WERI-Rb-1 (cell line): ENCODE data around the gene SIAH1.
"Not testable (repeated sequence)": the region's sequence is repeated elsewhere in the genome, so short reads cannot be mapped to it uniquely, and the experiment has no call there.

Source experiments
- DNase-seq: peaks from one replicate; pipeline ENCODE4 v3.0.0-alpha.2; 2020
- H3K27ac ChIP-seq: fragments of 250-450 bp; sonication (Bioruptor Pico); 2 replicates; pipeline ENCODE4 v1.5.1; 2020; ENCODE audit warnings: mild to moderate bottlenecking, moderate library complexity
- H3K27me3 ChIP-seq: fragments of 250-450 bp; sonication (Bioruptor Pico); 2 replicates; pipeline ENCODE4 v1.5.1; 2021; ENCODE audit warnings: mild to moderate bottlenecking, low read depth, moderate library complexity; ENCODE audit not compliant: insufficient read depth, severe bottlenecking
- H3K36me3 ChIP-seq: fragments of 250-450 bp; sonication (Bioruptor Pico); 2 replicates; pipeline ENCODE4 v1.5.1; 2020; ENCODE audit warnings: mild to moderate bottlenecking, moderate library complexity
- H3K4me3 ChIP-seq: 2 replicates; pipeline ENCODE4 v1.5.1; 2011; ENCODE audit warnings: low read depth, mild to moderate bottlenecking, control low read depth, low read length
- H3K9me3 ChIP-seq: fragments of 250-450 bp; sonication (Bioruptor Pico); 2 replicates; pipeline ENCODE4 v1.5.1; 2021; ENCODE audit warnings: mild to moderate bottlenecking, moderate library complexity; ENCODE audit not compliant: severe bottlenecking
- TF ChIP-seq, protein P1 (sequence below): IDR thresholded peaks from 2 replicates; pipeline ENCODE4 v1.5.1; 2011; ENCODE audit warnings: low read depth, mild to moderate bottlenecking, control low read depth, inconsistent platforms, low read length

Gene SIAH1

DNA sequence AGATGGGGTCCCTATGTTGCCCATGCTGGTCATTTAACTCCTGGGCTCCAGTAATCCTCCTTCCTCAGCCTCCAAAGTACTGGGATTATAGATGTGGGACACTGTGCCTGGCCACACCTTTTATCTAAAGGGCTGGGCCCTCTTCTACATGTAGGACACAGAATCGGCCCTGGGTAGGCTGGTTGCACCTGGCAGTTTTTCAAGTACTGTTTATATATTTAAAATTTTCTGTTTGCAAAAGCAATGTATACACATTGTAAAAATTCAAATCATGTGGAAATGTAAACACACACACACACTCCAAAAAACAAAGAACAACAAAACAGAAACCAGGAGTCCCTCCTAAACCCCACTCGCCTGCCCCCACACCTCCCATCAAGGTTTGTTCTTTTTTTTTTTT is 28.1 kb upstream of the SIAH1 start:
- DNase-seq, result no peak
- Histone ChIP-seq H3K27me3 (no peaks in the 10 kb centered on the region), H3K4me3 (no peak overlapping the region), H3K27ac (no peak overlapping the region), H3K9me3 (no peaks in the 10 kb centered on the region), H3K36me3 (no peaks in the 10 kb centered on the region)
- TF ChIP-seq, protein P1, sequence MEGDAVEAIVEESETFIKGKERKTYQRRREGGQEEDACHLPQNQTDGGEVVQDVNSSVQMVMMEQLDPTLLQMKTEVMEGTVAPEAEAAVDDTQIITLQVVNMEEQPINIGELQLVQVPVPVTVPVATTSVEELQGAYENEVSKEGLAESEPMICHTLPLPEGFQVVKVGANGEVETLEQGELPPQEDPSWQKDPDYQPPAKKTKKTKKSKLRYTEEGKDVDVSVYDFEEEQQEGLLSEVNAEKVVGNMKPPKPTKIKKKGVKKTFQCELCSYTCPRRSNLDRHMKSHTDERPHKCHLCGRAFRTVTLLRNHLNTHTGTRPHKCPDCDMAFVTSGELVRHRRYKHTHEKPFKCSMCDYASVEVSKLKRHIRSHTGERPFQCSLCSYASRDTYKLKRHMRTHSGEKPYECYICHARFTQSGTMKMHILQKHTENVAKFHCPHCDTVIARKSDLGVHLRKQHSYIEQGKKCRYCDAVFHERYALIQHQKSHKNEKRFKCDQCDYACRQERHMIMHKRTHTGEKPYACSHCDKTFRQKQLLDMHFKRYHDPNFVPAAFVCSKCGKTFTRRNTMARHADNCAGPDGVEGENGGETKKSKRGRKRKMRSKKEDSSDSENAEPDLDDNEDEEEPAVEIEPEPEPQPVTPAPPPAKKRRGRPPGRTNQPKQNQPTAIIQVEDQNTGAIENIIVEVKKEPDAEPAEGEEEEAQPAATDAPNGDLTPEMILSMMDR, result no peak

DNA sequence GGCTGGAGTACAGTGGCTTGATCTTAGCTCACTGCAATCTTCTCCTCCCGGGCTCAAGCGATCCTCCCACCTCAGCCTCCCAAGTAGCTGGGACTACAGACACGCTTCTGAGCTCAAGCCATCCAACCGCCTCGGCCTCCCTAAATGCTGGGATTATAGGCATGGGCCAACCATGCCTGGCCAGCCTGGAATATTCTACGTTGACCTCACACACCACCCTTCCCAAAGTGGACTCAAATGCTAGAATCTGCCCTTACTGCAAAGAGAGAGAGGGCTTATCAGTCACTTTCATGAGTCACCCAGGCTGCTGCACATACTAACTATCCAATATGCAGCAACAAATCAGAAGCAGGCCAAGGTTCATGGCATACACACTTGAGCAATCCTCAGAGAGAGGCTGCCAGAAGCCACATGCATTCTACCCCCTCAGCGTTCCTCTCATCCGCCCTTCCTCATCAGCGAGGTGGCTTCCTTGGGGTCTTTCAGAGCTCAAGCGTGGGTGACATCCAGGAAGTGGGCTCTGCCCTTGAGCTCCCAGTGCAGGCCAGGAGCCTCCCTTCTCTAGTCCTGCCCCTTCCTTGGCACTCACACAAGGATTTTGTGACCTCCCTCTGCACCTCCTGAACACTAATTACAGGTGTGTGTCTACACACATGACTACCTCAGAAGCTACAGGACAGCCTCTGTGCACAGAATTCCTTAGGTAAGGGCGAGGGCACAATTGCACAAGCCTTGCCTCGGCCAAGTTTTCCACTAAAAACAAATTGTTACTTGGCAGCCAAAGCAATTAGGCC is 24.8 kb upstream of the SIAH1 start:
- H3K36me3 ChIP-seq, result no peaks in the 10 kb centered on the region
- TF ChIP-seq, protein P1, result no peak
- no peak for DNase-seq

DNA sequence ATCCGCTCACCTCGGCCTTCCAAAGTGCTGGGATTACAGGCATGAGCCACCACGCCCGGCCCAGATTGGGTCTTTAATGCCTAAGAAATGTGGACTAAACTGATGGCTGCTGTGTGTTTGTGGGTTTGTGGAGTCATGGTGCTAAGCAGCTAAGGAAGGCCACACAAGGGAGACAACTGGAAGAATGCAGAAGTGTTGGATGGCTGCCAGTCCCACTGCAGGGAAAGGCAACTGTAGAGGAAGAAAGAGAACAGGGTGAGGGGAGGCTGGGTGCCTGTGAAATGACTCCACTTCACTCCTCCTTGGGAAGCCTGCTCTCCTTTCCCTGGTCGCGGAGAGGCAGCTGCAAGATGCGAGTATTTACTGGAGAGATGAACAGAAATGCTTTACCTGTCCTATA is 23.5 kb upstream of the SIAH1 start:
- no peak for DNase-seq
- no peak overlapping the region for H3K27ac ChIP-seq
- H3K36me3 ChIP-seq, result no peaks in the 10 kb centered on the region
- TF ChIP-seq, protein P1, result no peak
- H3K4me3 ChIP-seq, result no peak overlapping the region
- no peaks in the 10 kb centered on the region for H3K9me3 ChIP-seq
- no peaks in the 10 kb centered on the region for H3K27me3 ChIP-seq

More for the DNA sequence above, 24.8 kb upstream of the SIAH1 start:
- Histone ChIP-seq H3K27ac (no peak overlapping the region), H3K27me3 (no peaks in the 10 kb centered on the region), H3K4me3 (no peak overlapping the region), H3K9me3 (no peaks in the 10 kb centered on the region)

DNA sequence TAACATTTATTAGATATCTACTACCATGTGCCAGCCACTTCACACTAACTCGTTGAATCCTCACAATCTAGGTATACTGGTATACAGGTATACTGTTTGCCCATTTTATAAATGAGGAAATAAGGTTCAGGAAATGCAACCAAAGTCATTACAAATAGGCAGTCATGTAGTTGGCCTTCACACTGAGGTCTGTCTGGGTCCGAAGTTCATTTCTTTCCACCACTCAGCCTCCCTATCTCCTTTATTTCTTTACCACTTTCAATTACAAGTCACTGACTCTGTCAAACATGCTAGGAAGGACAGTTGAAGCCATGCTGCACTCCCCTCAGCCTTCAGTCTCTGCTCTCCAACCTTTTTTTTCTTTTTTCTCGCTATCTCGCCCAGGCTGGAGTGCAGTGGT is 20.7 kb upstream of the SIAH1 start:
- DNase-seq, result no peak
- TF ChIP-seq, protein P1, result no peak
- Histone ChIP-seq H3K27ac (no peak overlapping the region), H3K9me3 (no peaks in the 10 kb centered on the region), H3K27me3 (no peaks in the 10 kb centered on the region), H3K4me3 (no peak overlapping the region), H3K36me3 (no peaks in the 10 kb centered on the region)

DNA sequence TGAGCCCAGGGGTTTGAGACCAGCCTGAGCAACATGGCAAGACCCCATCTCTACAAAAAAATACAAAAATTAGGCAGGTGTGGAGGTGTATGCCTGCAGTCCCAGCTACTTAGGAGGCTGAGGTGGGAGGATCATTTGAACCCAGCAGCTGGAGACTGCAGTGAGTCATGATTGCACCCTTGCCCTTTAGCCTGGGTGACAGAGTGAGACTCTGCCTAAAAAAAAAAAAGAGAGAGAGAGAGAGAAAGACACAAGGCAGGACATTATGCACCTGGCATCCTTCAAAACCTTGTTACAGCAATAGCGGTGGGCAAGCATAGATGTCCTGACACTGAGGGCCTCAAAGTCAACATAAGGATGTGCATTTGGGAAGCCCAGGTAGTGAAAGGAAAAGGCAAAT is 19.9 kb upstream of the SIAH1 start:
- Histone ChIP-seq H3K27me3 (no peaks in the 10 kb centered on the region), H3K4me3 (no peak overlapping the region), H3K36me3 (no peaks in the 10 kb centered on the region), H3K9me3 (no peaks in the 10 kb centered on the region), H3K27ac (no peak overlapping the region)
- TF ChIP-seq, protein P1, result no peak
- no peak for DNase-seq

DNA sequence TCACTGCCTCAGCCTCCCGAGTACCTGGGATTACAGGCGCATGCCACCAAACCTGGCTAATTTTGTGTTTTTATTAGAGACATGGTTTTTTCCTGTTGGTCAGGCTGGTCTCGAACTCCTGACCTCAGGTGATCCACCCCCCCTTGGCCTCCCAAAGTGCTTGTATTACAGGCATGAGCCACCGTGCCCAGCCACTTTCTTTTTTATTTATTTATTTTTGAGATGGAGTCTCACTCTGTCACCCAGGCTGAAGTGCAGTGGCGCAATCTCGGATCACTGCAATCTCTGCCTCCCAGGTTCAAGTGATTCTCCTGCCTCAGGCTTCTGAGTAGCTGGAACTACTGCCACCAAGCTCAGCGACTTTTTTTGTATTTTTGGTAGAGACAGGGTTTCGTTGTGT is 17.3 kb upstream of the SIAH1 start:
- H3K4me3 ChIP-seq, H3K9me3 ChIP-seq, H3K27ac ChIP-seq, H3K27me3 ChIP-seq, H3K36me3 ChIP-seq, DNase-seq: not testable (repeated sequence)
